RCC 7860 (cell line): ENCODE results near the gene PFKFB4.
"Not testable (repeated sequence)": the region's sequence is repeated elsewhere in the genome, so short reads cannot be mapped to it uniquely, and the experiment has no call there.

Source experiments
- DNase-seq: peaks from one replicate; pipeline ENCODE4 v3.0.0-alpha.2; 2015; ENCODE audit warnings: low spot score
- FAIRE-seq: peaks from 2 replicates; lab custom pipeline; 2012; peaks lifted over from hg19 to GRCh38; lab: Jason Lieb, UNC

Gene PFKFB4

DNA sequence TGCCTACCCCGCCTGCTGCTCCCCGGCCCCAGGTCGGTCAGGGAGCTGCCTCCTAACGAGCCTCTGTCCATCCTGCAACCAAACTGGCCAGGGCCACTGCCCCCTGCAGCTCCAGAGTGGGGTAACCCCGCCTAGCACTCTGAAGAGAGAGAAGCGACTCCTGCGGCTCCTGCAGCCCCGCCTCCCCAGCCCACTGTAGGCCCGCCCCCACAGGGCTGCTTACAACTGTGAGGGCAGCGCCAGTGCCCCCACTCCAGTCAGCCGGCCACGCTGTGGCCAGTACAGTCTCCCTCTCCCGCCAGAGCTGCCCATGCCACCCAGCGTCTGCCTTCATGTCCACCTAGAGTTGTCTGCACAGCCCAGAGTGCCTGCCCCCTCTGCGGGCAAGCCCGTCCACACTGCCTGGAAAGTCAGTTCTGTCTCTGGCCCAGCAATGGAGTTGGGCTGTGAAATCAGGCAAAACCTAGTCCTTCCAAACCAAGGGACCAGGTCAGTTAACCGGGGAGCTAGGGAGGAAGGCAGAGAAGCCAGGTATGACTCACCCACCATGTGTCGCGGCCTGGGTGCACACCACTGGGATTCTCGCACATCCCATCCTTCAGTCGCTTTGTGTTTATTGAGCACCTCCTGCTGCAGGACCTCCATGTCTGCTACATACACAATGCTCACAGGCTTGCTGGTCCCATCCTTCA lies 4.6 kb upstream of the PFKFB4 start:
- FAIRE-seq (peak; percentile 84), DNase-seq (peak; percentile 83)

DNA sequence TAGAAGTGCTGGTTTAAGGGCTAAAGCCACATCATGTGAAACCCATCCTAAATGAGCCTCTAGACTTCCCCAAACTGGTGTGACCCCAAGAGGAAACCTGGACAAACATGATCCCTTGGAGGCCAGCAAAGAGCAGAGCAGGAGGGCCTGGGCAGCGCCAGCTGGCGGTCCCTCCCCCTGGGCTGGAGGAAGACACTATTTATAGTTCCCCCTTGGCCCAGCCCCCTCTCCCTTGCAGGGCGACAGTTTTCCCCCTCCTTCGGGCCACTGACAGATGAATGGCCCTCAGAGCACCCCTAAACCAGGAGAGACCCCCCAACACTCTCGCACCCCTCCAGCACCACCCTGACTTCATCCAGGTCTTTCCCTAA lies 4.0 kb upstream of the PFKFB4 start:
- DNase-seq (no peak), FAIRE-seq (no peak)

DNA sequence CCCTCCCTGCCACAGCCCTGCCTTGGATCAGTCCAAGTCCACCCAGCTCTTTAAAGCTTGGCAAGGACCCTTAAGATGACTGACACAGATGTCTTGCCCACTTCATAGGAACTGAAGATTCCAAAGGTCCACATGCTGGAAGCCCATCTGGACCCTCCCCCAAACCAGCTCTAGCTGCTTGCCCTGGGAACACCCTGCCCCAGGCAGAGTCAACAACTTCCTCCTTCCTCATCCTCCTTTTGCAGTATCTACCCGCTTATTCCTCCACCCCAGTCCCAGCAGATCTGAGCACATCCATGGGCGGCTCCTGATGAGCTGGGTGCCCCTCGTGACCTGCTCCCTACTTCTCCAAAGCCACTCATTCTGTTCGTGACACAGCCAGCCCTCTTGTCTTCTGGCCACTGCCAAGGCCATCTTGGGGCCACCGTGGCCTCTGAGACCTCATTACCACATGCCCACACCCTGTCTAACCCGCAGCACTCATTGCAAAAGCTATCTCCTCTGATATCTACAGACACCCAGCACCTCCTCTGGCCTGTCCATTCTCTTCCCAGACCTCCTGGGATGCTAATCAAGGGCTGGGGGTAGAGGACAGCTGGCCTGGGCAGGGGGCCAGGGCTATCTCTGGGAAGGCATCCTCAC lies 2.0 kb upstream of the PFKFB4 start:
- FAIRE-seq (no peak), DNase-seq (no peak)

DNA sequence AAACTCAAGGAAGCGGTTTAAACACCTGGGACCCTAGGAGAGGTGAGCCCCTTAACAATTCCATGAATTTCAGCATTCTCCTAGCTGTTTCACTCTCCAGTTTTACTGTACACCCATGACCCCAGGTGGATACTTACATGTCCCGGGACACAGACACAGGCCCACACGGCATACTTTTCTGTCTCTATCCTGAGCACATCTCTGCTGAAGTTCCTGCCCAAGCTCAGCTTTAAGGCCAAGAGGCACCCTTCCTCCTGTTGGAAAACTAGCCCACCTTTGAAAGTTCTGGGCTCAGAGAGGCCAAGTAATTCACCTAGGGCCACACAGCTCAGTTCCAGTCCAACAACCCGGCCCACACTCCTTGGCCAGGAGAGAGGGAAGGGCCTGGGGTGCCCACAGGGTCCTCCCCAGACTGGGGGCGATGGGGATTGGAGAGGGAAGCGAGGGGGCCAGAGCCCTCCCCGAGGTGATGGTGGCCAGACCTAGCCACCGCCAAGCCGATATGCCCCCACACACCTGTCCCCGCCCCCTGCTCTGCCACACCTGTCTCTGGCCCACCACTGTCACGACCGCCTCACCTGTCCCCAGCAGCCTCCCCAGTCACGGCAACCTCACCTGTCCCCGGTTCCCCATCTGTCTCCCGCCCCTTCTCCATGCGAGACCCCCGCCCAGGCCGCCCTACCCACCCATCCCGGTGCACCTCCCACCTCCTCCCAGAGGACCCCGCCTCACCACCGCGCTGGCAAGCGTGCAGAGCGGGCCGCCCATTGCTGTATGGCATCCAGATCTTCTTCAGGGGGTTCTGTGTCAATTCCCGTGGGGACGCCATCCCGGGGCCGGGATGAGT lies 431 bp downstream of the PFKFB4 start:
- FAIRE-seq (no peak), DNase-seq (no peak)

DNA sequence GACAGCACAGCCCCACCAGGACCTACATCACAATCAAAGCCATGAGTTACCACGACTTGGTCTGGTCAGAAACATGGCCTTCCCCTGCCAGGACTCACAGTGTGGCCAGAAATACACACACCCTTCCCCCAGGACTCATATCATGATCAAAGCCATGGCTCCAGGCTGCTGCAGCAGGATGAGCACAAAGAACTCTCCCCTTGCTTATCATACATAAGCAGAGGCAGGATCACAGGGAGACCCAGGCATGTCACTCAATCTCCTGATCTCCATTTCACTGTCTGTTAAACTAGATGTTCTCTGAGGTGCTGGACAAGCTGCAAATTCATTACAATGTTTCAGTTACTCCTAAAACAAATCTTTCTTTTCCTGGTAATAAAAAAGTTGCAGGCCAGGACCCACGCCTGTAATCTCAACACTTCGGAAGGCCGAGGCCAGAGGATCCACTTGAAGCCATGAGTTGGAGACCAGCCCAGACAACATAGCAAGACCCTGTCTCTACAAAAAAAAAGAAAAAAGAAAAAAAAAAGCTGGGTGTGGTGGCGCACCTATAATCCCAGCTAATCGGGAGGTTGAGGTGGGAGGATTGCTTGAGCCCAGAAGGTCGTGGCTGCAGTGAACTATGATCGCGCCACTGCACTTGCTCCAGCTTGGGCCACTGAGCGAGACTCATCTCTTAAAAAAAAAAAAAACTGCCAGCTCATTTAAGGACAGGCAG lies 1.2 kb downstream of the PFKFB4 start:
- no peak for FAIRE-seq
- no peak for DNase-seq

DNA sequence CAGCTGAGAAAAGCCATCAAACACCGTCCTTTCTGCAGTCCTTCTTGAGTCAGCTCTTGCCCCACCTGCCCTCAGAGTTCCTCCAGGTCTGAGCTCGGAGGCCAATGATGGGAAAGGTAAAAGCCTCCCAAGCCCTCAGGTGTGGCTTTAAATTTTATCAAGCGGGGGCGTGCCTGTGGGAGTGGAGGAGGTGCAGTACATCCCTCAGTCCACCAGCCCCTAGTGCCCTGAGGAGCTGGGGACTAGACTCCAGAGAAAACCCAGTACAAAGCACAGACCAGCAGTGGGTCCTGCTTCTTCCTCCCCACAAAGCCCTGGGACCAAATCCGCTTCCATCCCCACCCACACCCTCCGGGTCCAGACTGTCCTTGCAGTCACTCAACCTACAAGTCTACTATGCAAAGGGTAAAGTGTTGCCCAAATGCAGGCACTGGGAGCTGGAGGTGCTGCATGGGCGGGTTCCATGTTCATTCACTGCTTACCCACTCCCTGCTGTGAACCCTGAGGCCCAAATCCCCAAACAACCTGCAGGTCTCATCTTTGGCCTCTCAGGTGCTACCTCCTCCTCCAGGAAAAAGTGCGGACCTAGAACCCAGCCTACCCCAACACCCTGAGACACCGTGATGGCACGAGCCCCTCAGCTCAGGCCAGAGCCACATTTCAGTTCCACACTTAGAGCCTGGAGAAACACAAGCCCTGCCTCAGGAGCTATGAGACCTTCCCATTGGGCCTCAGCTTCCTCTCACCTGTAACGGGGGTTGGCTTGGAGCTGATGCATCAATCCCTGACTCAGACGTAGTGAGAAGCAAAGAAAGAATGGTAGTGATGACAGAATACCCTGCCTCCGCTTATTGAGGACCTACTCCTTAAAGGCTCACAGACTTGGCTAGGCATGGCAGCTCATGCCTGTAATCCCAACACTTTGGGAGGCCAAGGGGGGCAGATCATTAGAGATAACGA lies 2.4 kb downstream of the PFKFB4 start:
- DNase-seq, result no peak
- no peak for FAIRE-seq

DNA sequence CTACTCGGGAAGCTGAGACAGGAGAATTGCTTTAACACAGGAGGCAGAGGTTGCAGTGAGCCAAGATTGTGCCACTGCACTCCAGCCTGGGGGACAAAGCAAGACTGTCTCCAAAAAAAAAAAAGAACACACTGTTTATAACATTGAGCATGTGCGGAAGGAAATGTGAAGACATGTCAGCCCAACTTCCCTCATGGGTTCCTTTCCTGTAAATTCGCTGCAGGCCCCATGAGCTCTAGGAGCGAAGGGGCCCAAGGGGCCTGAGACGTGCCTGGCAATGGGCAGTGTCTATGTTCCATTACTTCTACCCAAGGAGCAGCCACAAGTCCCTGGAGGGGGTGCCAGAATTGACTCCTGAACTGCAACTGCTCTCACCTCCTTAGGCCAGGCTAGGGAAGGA lies 3.2 kb downstream of the PFKFB4 start:
- FAIRE-seq (no peak), DNase-seq (no peak)

DNA sequence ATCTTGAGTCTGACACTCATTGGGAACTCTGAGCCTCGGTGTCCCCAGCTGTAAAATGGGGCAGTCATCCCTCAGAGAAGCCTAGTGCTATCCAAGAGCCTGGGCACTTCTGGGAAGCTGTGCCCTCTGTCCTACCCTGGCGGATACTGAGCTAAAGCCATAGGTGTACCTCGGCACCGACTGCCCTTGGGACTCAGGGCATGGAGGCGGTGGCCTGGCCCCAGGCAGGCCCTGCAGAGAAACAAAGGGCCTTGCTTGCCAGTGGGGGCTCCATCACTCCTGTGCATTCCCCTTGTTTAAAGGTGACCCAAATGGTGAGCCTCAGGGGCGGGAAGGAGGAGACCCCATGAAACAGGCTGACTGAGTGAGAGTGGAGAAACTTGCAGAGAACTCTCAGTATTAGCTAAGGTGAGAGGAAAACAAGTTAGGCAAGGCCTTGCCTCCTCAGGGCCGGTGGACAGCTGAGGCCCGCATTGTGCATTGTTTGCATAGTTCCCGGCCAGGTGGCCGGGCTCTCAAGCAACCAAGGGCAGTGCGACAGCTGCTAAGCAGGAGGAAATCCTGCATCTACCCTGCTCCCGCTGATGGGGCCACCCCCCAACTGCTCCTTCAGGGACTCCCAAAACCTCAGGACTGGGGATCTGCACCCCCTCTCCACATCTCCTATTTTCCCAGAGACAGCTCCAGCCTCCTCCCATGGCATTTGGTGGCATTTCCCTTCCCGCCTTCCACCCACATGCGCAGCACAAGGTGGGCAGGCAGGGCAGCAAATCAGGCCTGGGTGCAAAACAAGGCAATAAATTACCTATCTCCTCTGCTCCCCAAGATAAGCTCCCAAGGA lies 4.3 kb downstream of the PFKFB4 start:
- FAIRE-seq, result no peak

DNA sequence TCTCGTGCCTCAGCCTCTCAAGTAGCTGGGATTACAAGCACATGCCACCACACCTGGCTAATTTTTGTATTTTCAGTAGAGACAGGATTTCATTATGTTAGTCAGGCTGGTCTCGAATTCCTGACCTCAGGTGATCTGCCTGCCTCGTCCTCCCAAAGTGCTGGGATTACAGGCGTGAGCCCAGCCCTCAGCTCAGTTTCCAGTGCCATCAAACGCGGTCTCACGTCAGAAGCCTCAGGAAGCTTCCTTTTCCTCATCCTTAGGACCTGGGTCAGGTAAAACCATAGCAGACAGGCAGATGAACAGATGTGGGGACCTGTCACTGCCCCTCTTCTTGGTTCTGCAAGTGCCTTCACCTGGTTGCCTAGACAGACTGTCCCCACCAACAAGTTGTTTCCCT lies 5.0 kb downstream of the PFKFB4 start:
- FAIRE-seq, result not testable (repeated sequence)

More for the DNA sequence above, 4.3 kb downstream of the PFKFB4 start:
- DNase-seq, result no peak

DNA sequence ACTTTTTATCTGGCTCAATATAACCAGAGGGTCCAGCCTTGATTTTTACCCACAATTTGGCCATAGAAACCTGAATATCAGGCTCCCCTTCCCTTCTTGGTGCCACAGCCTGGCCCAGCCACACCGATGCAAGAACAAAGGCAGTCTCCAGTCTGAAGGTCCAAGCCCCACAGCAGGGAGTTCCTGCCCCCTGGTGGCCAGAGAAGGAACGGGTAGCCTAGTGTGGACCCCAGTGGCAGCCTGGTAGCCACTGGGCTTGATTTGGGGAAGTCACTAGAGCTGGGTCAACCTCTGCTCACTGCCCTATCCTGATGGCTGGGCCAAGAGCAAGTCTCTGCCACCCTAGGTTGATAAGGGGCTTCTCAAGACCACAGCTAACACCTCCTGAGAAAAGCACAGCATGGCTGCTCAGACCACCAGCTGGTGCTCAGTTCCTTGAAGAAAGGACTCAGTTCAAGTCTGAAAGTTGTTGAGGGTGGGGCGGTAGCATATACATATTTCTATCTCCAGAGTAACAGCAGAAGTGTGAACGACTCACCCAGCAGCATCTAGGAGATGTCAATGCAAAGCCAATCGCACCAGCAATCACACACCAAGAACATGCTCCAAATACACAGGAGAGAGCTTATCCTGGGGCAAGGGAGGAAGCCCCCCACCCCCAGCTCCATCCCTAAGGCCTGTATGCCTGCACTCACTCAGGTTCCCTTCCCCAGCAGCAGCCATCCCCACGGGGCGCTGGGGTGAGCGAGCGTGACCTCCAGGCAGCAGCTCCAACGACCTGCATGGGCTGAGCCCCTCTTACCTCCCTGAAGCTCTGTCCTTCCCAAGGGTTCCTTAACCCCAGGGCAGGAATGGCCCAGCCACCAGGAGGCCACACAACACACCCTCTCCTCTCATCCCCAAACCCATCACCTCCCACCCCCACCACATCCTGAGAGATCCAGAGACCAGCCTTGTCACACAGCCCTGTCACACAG lies 7.6 kb downstream of the PFKFB4 start:
- FAIRE-seq, result no peak
- DNase-seq, result peak; percentile 57

More for the DNA sequence above, 5.0 kb downstream of the PFKFB4 start:
- DNase-seq, result not testable (repeated sequence)

DNA sequence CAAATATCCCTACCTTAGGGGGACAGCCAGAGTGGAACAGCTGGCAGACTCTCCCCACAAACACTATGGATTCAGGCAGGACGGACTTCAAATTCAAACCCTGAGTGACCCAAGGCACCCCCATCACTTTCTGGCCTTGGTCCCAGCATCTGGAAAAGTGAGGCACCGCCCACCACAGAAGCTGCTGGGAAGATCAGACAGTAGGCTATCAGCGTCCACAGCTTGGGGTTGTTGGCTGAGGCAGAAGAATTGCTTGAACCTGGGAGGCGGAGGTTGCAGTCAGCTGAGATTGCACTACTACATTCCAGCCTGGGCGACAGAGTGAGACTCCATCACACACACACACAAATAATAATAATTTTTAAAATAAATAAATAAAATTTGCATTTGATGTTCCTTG lies 8.5 kb downstream of the PFKFB4 start:
- no peak for FAIRE-seq
- DNase-seq, result no peak

DNA sequence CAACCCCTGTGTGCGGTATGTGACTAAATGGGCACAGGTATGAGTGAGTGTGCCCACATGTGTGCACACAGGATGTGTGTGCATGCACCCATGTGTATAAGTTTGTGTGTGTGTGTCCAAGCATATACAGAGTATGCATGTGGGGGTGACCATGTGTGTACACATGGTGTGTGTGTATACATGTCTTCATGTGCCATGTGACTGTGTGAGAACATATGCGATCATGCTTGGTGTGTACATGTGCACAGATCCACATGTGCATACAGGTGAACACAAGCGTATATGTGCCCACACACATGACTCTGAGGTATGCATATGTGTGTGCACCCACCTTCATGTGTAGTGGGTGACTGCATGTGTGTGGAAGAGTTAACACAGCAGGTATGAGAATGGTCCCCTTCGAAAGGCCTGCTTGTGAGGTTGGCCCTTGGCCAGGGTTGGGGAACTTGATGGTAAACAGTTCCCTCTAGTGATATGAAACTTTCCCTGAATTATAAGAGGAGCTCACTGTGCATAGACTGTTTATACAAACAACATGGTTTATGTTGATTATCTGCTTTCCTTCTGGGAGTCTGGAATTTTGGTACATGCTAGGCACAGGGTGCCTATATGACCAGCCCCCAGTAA lies 10.3 kb downstream of the PFKFB4 start:
- FAIRE-seq (no peak), DNase-seq (no peak)

DNA sequence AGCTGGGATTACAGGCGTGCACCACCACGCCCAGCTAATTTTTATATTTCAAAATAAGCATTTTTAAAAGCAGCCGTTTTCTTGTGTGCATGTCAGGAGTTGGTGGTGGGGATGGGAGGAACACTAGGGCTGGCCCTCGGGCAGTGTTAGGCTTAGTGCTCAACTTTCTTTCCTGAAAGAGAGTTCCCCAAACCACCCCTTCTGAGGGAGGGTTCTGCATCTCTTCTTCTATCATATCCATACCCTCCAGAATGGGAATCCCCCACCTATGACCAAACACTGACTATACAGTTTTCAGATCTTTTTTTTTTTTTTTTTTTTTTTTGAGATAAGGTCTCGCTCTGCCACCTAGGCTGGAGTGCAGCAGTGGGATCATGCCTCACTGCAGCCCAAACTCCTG lies 12.5 kb downstream of the PFKFB4 start:
- no peak for FAIRE-seq
- no peak for DNase-seq

DNA sequence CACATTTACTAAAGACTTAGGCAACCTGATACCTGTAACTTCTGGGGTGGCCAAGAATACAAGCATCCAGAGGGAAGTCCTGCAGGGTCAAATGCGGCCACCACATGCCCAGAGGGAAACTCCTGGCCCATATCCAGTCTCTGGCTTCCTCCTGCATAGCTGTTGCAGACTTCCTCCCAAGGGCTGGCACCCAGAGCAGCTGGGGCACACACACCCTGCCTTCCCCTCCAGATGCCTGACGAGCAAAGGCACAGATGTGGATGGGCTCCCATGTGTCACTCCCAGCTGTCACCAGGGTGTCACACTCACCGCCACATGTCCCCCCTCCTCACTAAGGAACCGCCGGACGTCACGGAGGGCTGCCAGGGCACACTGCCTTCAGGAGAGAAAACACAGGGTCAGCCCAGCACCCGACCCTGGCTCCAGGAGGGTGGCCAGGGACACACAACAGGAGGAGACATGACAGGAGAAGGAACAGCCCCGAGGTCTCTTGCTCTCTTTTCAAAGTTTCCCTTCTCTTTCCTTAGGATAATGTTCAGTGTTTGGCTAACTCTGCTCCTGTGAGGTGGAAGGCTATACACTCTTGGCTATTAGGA lies 13.2 kb downstream of the PFKFB4 start:
- DNase-seq, result no peak
- no peak for FAIRE-seq

DNA sequence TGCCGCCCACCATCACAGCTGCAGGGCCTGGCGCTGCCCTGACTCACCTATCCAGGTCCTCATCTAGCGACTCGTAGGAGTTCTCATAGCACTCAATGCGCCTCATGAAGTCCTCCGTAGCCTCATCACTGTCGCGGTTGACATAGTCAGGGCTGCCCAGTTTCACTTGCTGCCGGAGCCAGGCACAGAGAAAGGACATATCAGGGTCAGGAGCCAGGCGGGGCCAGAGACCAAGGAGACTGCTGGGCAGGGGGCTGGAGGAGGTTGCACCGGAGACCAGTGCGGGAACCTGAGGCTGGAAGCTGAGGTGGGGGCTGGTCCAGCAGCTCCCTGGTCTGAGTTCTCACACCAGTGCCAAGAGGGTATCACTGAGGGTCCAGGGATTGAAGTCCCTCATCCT lies 18.2 kb downstream of the PFKFB4 start:
- DNase-seq (no peak), FAIRE-seq (no peak)

DNA sequence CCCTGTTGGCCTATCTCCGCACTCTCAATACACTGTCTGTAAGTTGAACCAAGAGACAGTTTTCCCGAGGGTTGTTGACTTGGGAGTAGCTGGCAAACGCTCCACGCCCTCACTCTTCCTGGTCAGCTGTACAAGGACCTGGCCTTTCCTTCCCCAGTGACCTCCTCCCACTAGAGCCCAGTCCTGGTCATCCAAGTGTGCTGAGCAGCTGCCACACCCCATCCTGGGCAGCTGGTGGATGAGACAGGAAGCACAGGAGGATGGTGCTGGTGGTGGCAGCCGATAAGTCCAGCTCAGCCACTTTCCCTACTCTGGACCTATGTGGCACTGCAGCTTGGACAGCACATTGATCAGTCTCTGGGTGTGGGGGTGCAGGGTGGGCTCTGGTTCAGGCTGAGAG lies 19.8 kb downstream of the PFKFB4 start:
- FAIRE-seq (no peak), DNase-seq (no peak)

DNA sequence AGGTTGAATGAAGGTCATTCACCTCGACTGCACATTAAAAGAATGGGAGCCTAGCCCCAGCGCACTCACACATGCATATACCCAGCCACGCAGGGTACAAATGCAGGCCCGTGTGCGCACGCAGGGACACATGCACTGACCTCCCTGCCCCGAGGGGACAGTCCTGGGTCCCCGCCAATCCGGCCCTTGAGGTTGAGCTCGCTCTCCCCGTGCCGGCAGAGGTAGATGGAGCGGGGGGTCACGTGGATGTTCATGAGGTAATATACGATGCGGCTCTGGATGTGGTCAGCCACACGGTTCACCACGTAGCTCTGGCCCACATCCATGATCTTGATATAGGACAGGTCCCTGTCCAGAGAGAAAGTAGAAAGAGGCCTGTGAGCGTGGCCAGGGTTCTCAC lies 20.5 kb downstream of the PFKFB4 start:
- DNase-seq, result no peak

More for the DNA sequence above, 20.5 kb downstream of the PFKFB4 start:
- FAIRE-seq, result no peak
